K562 (cell line): ENCODE results near the gene FAM20B. TPM values are rescaled to one million over a fixed set of nuclear protein-coding genes. Genes with fewer than 3 reads are reported as not detected.

ENCODE experiments used
- ATAC-seq: fragments of 200-7000 bp; cut with Tn5 transposase; 3 replicates; pipeline ENCODE4 v1.9.1; 2020; ENCODE audit warnings: moderate library complexity
- BruUV-seq: library from RNA; stranded (reverse); fragments of 400-500 nt; replicated peaks from 2 replicates; lab custom pipeline; 2021; lab: Mats Ljungman, UMichigan
- CTCF ChIA-PET: fragments of 300-600 bp; formaldehyde crosslinking; extraction: SDS; loops from one replicate; lab custom pipeline; 2021; ENCODE audit warnings: low intra/inter-chr PET ratio; lab: Yijun Ruan, JAX
- POLR2A ChIA-PET: fragments of 300-600, 350-650 bp; sonication (Branson Sonifier 250); formaldehyde crosslinking; extraction: SDS; loops from one replicate; lab custom pipeline; 2021; ENCODE audit warnings: antibody characterized with exemption, inconsistent platforms; lab: Yijun Ruan, JAX
- DNase-seq, 4 experiments: peaks; one replicate each; pipeline versions ENCODE4 v3.0.0 to v3.0.0-alpha.2; 2011 to 2018; ENCODE audit warnings: low spot score in 3 of 4, mixed read lengths in 3 of 4; ENCODE audit errors: extremely low read depth in 1 of 4
- FAIRE-seq: peaks from 2 replicates; lab custom pipeline; 2011; peaks lifted over from hg19 to GRCh38; lab: Jason Lieb, UNC
- H2AFZ ChIP-seq: 2 replicates; pipeline ENCODE4 v1.6.0; 2011; ENCODE audit warnings: low read depth, low read length, control low read depth, inconsistent platforms
- H3K27ac ChIP-seq: fragments of 200-600 bp; 3 replicates; pipeline ENCODE4 v1.8.0; 2011; ENCODE audit warnings: low read depth, mild to moderate bottlenecking, control low read depth, inconsistent platforms, low read length, moderate library complexity, mixed read lengths; ENCODE audit errors: extremely low read depth
- H3K27me3 ChIP-seq, 2 experiments: fragments of 300-600 bp in 1 of 2; 2 replicates in 1 of 2; 3 replicates in 1 of 2; pipeline versions ENCODE4 v1.6.0 to v1.8.0; 2011; ENCODE audit warnings: inconsistent platforms in 2 of 2, low read length in 2 of 2, mild to moderate bottlenecking in 1 of 2, mixed read lengths in 1 of 2, moderate library complexity in 1 of 2; ENCODE audit not compliant: control insufficient read depth in 2 of 2, insufficient read depth in 2 of 2
- H3K36me3 ChIP-seq: fragments of 300-600 bp; 3 replicates; pipeline ENCODE4 v1.8.0; 2011; ENCODE audit warnings: mild to moderate bottlenecking, low read length, inconsistent platforms; ENCODE audit not compliant: control insufficient read depth, insufficient read depth
- H3K4me1 ChIP-seq, 2 experiments: fragments of 200-600 bp in 1 of 2; replicated peaks in 1 of 2; 2 replicates in 1 of 2; 3 replicates in 1 of 2; pipeline versions ENCODE4 v1.5.1 to v1.8.0; 2011; ENCODE audit warnings: inconsistent platforms in 2 of 2, low read length in 2 of 2, mild to moderate bottlenecking in 1 of 2, mixed read lengths in 1 of 2, moderate library complexity in 1 of 2; ENCODE audit not compliant: control insufficient read depth in 2 of 2, insufficient read depth in 2 of 2
- H3K4me2 ChIP-seq: 2 replicates; pipeline ENCODE4 v1.6.1; 2011; ENCODE audit warnings: low read length, control low read depth, inconsistent platforms, mixed read lengths; ENCODE audit not compliant: insufficient read depth
- H3K4me3 ChIP-seq: fragments of 200-600 bp; sonication (generic), shearing (Covaris generic); 2 replicates; pipeline ENCODE4 v1.5.1; 2016; ENCODE audit warnings: control low read depth, inconsistent platforms
- H3K79me2 ChIP-seq: fragments of 200-600 bp; 3 replicates; pipeline ENCODE4 v1.8.0; 2011; ENCODE audit warnings: low read length, inconsistent platforms; ENCODE audit not compliant: control insufficient read depth, insufficient read depth
- H3K9ac ChIP-seq, 2 experiments: 2 replicates each; pipeline versions ENCODE4 v1.6.0 to v1.6.1; 2011; ENCODE audit warnings: low read depth in 2 of 2, low read length in 2 of 2, control low read depth in 1 of 2, inconsistent platforms in 1 of 2, mild to moderate bottlenecking in 1 of 2, mixed read lengths in 1 of 2; ENCODE audit not compliant: insufficient read depth in 1 of 2
- H3K9me1 ChIP-seq: one replicate; pipeline ENCODE4 v1.6.0; 2011; ENCODE audit warnings: inconsistent platforms, mild to moderate bottlenecking, low read length, moderate library complexity; ENCODE audit not compliant: control insufficient read depth, insufficient read depth
- H3K9me3 ChIP-seq: replicated peaks from 2 replicates; pipeline ENCODE4 v1.5.1; 2011; ENCODE audit warnings: low read depth, low read length, inconsistent platforms; ENCODE audit not compliant: control insufficient read depth, insufficient read depth
- H4K20me1 ChIP-seq: replicated peaks from 2 replicates; pipeline ENCODE4 v1.6.1; 2011; ENCODE audit warnings: low read length, inconsistent platforms, mixed read lengths; ENCODE audit not compliant: control insufficient read depth, insufficient read depth
- ETV1 ChIP-seq: fragments of 450-650 bp; conservative IDR thresholded peaks from 2 replicates; pipeline ENCODE4 v1.6.1; 2016; ENCODE audit warnings: missing genetic modification characterization, control low read depth, low read depth, missing compliant biosample characterization
- POLR2A ChIP-seq: fragments of 450-650 bp; conservative IDR thresholded peaks from 2 replicates; pipeline ENCODE4 v1.6.1; 2016
- POLR2AphosphoS5 ChIP-seq: IDR thresholded peaks from 2 replicates; pipeline ENCODE4 v1.6.1; 2011; ENCODE audit warnings: mild to moderate bottlenecking, low read depth, low read length, moderate library complexity; ENCODE audit not compliant: control insufficient read depth, insufficient read depth
- RBFOX2 ChIP-seq: fragments of 200-400 bp; formaldehyde crosslinking; IDR thresholded peaks from 2 replicates; pipeline ENCODE4 v1.6.1; 2017; ENCODE audit warnings: low read depth, mild to moderate bottlenecking, low read length, moderate library complexity
- ZNF780A ChIP-seq: fragments of 250-450 bp; sonication (Bioruptor Pico); IDR thresholded peaks from 2 replicates; pipeline ENCODE4 v1.5.0; 2021; ENCODE audit warnings: mild to moderate bottlenecking
- WGBS: fragments of 100-300 bp; shearing (Covaris generic); methylation state at CpG from one replicate; pipeline ENCODE4 v1.1.6; 2016; ENCODE audit warnings: low coverage, mixed read lengths; ENCODE audit not compliant: insufficient coverage; ENCODE audit errors: missing lambda C conversion rate; 5-methylcytosine and 5-hydroxymethylcytosine counted together
- in situ Hi-C: fragments of 300-500 bp; cut with MboI; formaldehyde crosslinking; loops from 4 replicates; pipeline ENCODE4 v1.15.0; 2018; ENCODE audit warnings: inconsistent platforms, mixed read lengths
- intact Hi-C: fragments of 100-400 bp; cut with micrococcal nuclease; formaldehyde crosslinking; loops from 2 replicates; pipeline ENCODE4 v1.14.2; 2022
- polyA plus RNA-seq, 8 experiments: library from polyadenylated mRNA; depleted of rRNA in 4 of 8; stranded (reverse) in 5 of 8; unstranded in 3 of 8; fragments of >200 nt; fragmentation: Nextera tagmentation in 2 of 8; fragmentation: Illumina TruSeq in 1 of 8; extraction: Ambion mirVana in 2 of 8; extraction: Trizol in 1 of 8; gene quantifications; 2 replicates each; pipeline versions ENCODE4 v1.2.1 to v1.2.3, GENCODE V29; 2011 to 2014; ENCODE audit warnings: inconsistent platforms in 1 of 8, missing spikeins in 1 of 8
- total RNA-seq, 7 experiments: library from RNA; depleted of rRNA in 6 of 7; stranded (reverse); fragments of >200 nt in 6 of 7; fragmentation: Illumina TruSeq in 2 of 7; extraction: Trizol in 2 of 7; gene quantifications; 2 replicates each; pipeline versions ENCODE4 v1.2.1 to v1.2.3, GENCODE V29; 2011 to 2021; ENCODE audit warnings: low replicate concordance in 1 of 7

The FAM20B gene
- total and polyA plus RNA-seq, 9 of the 15 experiments (the other 6 are each of a cell fraction or from before 2014, with no cell fraction given): 7.2 to 67.5 (median 42.9) TPM

DNA sequence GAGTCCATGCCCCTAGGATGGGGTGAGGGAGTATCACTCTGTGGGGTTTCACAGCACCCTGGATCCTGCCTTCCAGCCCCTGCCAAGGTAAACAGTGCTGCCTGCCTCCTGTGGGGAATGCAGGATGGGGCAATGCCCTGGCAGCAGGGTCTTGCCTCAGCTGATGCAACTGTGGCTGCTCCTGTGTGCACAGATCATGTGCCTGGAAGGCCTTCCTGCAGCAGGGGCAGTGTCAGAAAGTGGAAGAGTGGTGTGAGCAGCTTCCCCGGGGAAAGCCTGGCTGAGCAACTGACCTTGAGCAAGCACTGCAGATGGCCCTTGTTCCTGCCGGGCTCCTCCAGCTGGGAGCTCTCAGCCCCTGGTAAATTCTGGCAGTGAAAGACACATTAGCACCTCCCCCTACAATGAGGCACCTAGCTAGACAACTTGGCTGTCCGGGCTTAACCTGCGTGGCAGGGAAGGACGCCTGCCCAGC, 66.0 kb downstream of the FAM20B start:
- no peak for ATAC-seq
- no peak overlapping the region for H3K4me2 ChIP-seq
- in situ Hi-C loops (no loop called here), intact Hi-C loops (no loop called here)
- no peaks in the 10 kb centered on the region for H3K9me1 ChIP-seq
- no peaks in the 10 kb centered on the region for H3K9me3 ChIP-seq
- peaks cover 0 to 11% of the 10 kb centered on the region in 2 experiments; a peak in 2 of 5 replicates for H3K4me1 ChIP-seq
- no TSS peak for BruUV-seq
- no peak overlapping the region for H2AFZ ChIP-seq
- H3K27me3 ChIP-seq: no peaks in the 10 kb centered on the region
- TF ChIP-seq ETV1 (tag) (no peak), POLR2A (0 out of 2 replicates have a peak, but pooled peaks have one; percentile 4), RBFOX2 (peak; percentile 16; the same call in 1 of the 2 replicates)
- ChIA-PET POLR2A (interaction anchor here (0.6 kb wide), 2 partner anchors 74 to 145 kb away, joined by 3 read pairs; no protein-coding TSS in a partner anchor), CTCF (no interaction called here)
- no peak for FAIRE-seq
- H3K79me2 ChIP-seq: no peaks in the 10 kb centered on the region
- peak overlapping the region in 1 of 2 experiments; percentile 47; a peak in 1 of 4 replicates for H3K9ac ChIP-seq
- 86% methylated on average over 2 of the region's 5 CpGs for WGBS
- DNase-seq: no peak
- H4K20me1 ChIP-seq: no peaks in the 10 kb centered on the region
- H3K36me3 ChIP-seq: peaks cover 96% of the 10 kb centered on the region
- no peak overlapping the region for H3K27ac ChIP-seq
- H3K4me3 ChIP-seq: no peak overlapping the region

GRCh38 chr1:179092896-179093461, 67.3 kb downstream of the FAM20B start:
- no peak for ATAC-seq
- no peaks in the 10 kb centered on the region for H3K27me3 ChIP-seq
- TF ChIP-seq POLR2A: peak; percentile 7; the same call in 1 of the 2 replicates
- TF ChIP-seq ZNF780A: no peak
- TF ChIP-seq POLR2AphosphoS5: no peak
- TF ChIP-seq RBFOX2: 0 out of 2 replicates have a peak, but pooled peaks have one; percentile 13
- TF ChIP-seq, all 486 proteins: peak for 2
- intact Hi-C loops: no loop called here
- WGBS: 74% methylated on average over 9 of the region's 9 CpGs
- Histone ChIP-seq H3K4me2 (no peak overlapping the region), H4K20me1 (no peaks in the 10 kb centered on the region), H3K9me1 (no peaks in the 10 kb centered on the region), H3K4me1 (peaks cover 0 to 4% of the 10 kb centered on the region in 2 experiments; a peak in 1 of 5 replicates), H3K27ac (no peak overlapping the region), H3K79me2 (no peaks in the 10 kb centered on the region), H3K4me3 (no peak overlapping the region), H3K9ac (0 out of 4 replicates have a peak overlapping the region, but pooled peaks of 1 of the 2 experiments have one; percentile 6), H3K36me3 (peaks cover 94% of the 10 kb centered on the region), H3K9me3 (no peaks in the 10 kb centered on the region), H2AFZ (no peak overlapping the region)
- CTCF ChIA-PET: interaction anchor here (0.7 kb wide), 1 partner anchor 70 kb away, joined by 3 read pairs; no protein-coding TSS in a partner anchor
- DNase-seq (no peak), FAIRE-seq (no peak)
- BruUV-seq: no TSS peak
- in situ Hi-C loops: no loop called here
- POLR2A ChIA-PET: interaction anchor here (0.9 to 1.1 kb wide), 3 partner anchors 10 to 81 kb away, joined by 3 to 5 read pairs (median 3); partner anchors contain the start of gene TOR3A
